DMS114 treated with DMSO at 0.1 percent for 48 hours (cell line): ENCODE data around the gene FHDC1.

Source experiments
- DNase-seq: peaks from one replicate; lab custom pipeline; 2025; ENCODE audit not compliant: unreplicated experiment; lab: John Stamatoyannopoulos, UW

The FHDC1 gene

DNA sequence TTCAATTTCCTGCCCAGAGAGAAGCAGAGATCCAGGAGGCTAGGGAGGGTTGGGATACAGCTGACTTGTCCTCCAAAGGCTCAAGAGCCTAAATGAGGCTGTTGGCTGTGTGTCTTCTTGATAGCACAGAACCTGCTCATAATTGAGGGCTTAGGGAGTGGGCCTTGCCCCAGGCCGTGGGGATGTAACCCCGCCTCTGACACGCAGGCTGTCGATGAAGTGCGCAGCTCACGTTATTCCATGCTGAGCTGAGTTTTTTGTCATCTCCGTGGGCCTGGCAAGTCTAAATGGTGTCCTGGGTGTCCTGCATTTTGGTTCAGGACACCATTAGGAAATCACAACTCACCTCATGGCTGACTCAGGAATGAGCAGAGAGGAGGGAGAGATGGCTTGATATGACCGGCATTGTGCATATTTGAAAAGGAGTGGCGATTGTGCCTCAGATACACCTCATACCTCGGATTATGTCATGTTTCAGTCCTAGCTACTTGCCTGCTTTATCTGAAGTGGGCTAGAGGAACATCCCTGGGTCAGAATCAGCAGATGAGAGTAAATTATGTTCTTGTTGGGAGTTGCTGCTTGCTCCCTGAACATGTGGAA is 43.7 kb downstream of the FHDC1 start:
- DNase-seq: no peak

DNA sequence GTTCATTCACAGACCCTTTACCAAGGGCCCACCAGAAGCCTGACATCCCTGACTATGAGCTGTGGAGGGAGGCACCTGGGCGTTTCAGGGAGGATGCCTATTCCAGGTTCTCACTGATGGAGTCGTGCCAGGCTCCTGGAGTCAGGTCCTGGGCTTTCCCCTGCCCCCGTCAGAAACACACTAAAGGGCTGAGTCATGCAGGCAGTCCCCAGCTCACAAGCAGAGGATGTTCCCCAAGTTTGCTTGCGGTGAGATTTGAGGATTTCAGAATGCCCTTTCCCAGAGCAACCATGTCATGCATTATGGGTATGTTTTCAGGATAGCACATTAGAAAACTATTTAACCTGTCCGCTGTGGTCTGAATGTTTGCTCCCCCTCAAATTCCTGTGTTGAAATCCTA is 45.2 kb downstream of the FHDC1 start:
- no peak for DNase-seq

DNA sequence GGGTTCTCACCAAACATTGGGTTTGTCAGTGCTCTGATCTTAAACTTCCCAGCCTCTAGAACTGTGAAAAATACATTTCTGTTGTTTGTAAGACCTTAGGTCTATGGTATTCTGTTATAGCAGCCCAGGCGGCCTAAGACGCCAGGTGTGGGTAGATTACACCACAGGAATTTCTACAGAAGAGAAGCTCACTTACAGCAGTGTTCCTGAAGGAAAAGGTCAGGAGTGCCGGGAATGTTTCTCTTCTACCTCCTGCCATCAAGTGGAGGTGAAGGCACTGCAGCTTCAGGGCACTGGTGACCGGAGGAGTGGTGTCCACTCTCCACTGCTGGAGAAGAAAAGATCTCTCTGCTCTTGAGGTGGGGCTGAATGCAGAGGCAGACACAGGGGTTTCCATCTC is 45.7 kb downstream of the FHDC1 start:
- DNase-seq: no peak

DNA sequence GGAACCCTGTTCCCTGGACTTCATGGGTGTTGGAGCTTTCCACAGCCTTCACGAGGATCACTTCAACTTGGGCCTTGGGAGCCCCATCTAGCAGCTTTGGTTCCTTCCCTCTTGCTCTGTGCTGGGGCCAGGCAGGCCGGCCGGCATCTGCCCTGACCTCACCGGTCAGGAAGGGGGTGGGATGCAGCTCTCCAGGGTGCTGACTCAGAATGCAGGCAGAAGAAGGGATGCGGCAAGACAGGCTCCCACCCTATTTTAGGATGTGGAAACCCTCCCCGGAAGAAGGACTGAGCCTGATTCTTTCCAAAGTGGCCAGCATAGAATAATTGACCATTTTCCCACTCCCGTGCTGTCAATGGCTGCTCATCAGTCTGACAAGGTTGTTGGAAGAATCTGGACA is 47.1 kb downstream of the FHDC1 start:
- no peak for DNase-seq

DNA sequence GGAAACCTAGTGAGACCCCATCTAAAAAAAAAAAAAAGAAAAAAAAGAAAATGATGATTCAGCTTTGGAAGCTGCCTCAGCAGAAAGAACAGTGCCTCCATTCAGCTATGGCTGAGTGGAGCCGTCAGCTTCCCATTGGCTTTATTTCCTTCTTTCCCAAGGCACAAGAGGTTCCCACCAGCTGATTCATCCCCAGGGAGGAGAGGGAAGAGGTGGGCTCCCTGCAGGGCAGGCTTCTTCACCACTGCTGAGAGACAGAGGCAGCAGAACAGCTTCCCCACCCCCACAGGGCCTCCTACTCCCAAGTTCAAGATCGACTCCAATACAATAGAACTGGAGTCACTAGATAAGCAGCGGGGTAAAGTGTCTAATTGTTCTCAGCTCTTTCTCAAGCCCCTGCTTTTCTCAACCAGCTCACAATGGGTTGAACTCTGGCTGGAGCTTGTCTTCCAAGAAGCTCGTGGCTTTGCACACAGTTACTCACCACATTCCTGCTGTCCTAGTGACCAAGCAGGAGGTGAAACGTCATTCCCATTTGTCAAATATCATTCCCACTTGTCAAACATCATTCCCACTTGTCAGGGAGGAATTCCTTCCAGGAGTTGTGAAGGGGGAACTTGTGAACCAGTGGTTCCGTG is 47.8 kb downstream of the FHDC1 start:
- DNase-seq: no peak

DNA sequence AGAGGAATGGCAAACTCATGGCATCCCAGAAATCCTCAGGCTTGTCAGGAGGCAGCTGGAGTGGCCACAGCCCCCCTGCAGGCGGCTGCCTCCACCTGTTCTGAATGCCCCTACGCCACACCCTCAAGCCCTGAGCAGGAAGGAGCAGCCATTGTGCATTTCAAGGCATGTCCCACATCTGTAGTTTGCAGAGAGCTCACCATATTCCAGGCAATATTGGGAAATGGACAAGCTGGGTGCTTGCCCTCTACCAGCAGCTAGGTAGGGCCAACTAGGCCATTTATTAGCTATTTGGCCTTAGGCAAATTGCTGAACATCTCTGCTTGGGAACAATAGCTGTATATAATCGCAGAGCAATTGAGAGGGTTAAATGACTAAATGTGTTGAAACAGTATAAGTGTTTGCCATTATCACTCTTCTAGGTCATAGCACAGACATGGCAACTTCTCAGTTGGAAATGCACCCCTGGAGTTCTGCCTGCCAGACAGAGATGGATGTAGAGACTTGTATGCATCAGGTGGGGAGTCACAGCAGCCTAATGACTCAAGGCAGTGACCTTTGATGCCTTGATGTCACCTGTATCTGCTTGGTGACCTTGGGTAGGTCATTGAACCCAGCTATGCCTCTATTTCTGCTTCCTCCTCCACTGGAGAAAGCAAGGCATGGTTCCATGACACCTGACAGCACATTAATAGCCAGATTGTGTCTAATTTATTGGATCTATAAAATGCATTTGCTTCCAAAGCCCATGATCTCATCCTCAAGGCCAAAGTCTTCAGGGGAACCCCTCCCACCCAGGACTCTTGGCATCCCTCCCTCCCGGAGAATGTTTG is 52.8 kb downstream of the FHDC1 start:
- no peak for DNase-seq

DNA sequence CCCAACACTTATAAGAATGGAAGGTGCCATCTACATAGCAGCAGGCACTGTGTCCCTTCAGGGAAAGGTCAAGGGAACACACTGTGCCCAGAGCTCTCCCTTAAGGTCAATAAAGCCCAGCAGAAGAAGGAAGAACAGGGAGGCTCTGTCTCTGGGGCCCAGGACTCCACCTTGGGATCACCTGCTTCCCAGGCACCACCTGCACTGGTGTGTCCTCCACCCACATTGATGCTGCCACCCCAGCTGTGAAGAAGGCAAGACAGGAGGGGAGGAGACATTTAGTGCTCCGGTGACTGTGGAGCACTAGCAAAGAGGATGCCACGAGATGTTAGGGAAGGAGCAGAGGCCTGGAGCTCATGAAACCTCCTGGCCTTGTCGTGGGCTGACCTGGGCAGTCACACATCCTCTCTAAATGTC is 53.4 kb downstream of the FHDC1 start:
- DNase-seq: no peak

DNA sequence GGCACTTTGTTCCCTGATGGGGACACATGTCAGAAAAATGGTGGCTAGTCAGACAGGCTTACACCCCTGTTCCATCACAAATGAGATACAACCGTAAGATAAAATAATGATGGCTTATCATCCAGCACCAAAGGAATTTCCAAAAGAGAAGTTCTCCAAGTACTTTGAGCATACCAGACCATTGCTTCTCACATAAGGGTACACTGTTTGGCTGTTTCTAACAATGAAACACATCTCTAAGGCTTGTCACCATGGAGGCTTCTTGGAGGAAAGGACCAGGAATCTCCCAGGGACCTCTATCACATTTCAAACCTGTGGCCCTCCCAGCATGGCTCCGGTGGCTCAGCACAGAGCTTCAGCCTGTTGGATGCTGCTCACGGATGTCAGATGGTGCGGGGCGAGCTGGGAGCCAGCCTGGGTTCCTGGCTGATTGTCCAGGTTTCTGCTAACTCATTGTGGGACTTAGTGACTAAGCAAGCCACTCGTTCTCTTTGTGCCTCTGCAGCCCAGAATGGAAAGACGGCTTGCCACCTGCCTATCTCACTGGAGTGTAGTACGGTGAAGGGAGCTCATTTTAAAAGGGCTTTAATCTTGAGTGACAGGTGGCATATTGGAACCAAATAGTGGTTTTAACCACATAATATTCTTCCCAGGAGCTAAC is 54.5 kb downstream of the FHDC1 start:
- no peak for DNase-seq

DNA sequence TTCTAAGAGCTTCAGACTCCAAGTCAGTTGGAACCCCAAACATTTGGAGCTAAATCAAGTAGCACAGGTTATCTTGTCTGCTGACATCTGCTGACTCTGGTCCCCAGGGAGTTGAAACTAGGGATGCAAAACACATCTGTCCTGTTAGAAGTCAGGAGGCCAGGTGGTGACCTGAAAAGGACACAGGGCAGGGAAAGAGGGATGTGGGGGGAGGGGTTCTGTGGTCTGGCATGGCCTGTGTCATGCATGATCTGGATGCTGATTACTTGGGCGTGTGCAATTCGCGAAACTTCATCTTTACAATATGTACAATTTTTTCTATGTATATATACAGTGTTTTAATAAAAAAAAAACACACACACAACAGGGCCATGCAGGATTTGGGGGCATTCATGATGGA is 55.3 kb downstream of the FHDC1 start:
- no peak for DNase-seq

DNA sequence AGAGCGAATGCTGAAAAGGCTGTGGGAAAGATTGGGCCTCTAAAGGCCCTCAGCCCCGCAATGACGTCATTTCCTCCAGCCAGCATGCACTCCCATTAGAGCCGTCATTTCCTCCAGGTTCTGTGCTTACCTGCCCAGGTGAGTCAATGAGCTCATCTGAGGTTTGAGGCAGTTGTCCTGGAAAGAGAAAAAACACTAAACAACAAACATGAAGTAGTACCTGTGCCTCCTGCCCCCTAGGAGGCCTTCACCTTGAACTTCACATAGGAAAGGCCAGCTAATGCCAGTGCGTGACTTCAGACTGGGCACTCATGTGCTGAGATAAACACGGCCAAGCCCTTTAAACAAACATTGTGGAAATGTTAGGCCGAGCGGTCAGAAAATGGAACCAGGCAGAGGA is 55.9 kb downstream of the FHDC1 start:
- no peak for DNase-seq

DNA sequence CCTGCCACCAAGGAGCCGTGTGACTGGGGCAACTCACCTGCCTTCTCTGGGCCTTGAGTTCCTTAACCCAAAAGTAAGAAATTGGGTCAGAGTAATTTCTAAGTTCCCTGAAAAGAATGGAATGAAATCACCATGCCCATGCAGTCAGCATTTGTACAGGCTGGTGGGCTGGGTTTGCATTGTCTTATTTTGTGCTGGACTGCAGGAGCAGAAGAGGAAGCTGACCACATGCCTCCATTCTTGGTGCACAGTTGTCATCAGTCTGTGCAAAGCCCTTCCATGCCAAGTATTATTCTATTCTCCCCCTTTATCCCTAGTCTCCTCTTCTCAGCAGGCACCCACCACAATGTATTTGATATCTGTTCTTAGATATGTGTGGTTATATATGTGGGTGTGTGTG is 56.3 kb downstream of the FHDC1 start:
- DNase-seq: no peak

DNA sequence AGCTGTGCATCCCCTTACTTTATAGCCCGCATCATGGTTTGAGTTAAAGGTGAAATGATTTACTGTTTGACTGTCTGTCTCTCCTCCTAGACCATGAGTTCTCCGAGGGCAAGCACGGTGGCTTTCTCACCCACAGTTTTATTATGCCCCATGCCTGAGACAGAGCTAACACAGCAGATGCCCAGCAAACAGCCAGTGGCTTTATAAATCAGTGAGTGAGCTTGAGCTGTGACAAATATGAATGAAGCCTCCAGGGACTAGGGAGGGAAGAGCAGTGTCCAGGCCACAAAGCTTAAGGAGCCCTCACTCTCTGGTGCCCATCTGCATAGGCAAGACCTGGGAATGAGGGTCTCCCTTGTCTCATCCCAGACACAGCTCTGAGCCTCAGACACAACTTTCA is 57.9 kb downstream of the FHDC1 start:
- DNase-seq: no peak

DNA sequence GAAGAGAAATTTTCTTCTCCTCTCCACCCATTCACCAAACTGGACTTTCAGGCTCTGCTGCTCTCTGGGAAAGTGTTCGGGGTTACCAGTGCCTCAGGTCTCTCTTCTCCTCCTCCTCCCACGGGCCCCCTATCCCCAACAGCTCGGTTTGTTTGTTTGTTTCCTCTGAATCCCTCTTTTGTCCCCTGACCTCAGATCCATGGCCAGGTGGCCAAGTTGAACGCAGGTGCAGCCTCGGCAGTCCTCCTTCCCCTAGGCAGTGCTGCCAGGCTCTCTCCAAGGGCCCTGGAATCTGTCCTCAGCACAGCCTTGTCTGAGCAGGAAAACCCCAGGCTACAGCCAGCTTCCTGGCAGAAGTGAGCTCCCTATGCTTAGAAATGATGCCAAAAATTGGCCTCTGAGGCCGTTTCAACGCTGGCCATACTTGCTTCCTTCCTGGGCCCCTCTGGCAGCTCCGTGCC is 60.0 kb downstream of the FHDC1 start:
- DNase-seq: no peak

DNA sequence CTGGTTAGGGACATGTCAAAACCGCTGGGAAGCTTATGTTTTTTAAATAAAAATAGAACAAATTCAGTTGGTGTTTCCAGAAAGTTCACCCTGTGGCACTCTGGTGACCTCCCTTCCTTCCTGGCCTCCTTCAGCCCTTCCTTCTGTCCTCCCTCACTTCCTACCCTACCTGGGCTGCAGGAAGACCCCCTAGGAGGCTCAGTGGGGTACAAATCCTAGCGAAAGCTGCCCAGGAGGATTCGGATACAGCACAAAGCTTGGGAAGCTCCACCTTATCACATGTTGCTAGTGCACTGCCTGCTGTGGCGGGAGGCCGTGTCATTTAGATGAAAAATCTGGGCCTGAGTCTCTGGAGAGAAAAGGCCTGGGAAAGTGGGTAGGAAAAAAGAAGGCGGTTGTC is 60.5 kb downstream of the FHDC1 start:
- DNase-seq: no peak

DNA sequence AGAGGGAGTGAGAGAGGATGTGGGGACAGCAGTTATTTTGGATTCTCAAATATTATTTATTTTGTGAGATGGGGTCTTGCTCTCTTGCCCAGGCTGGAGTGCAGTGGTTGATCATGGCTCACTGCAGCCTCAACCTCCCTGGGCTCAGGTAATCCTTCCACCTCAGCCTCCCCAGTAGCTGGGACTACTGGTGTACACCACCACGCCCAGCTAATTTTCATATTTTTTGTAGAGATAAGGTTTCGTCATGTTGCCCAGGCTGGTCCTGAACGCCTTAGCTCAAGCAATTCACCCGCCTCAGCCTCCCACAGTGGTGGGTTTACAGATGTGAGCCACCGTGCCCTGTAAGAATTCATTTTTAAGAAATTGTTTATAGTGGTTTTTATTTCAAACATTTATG is 61.2 kb downstream of the FHDC1 start:
- DNase-seq: no peak

DNA sequence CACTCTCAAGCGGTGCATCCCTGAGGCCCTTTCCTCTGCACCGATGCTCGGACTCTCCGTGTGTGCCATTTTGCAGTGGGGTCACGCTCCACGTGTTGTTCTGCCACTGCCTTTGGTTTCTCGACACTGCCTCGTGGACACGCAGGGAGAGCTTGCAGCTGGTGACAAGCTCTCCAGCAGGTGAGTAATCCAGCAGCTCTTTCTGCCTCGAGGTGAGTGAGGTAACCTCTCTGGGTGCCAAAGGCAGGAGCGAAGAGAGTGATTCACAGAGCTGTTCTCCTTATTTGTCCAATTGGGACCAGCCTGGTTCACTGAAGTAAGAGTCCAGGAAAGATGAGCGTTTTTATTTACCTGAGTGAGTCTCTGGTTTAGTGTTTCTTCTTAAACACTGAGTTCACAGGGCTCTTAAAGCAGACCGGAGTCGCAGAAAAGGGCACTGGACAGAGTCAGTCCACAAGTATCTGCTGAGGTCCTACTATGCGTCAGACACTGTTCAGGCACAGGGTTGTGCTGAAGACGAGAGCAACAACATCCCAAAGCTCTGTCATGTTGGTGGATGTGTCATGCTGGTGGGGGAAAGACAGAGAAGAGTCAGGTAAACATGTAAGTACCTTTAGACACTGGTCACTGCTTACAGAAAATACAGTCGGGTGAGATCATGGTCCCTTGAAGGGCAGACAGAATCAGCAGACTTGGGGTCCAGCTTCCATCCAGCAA is 61.8 kb downstream of the FHDC1 start:
- no peak for DNase-seq

DNA sequence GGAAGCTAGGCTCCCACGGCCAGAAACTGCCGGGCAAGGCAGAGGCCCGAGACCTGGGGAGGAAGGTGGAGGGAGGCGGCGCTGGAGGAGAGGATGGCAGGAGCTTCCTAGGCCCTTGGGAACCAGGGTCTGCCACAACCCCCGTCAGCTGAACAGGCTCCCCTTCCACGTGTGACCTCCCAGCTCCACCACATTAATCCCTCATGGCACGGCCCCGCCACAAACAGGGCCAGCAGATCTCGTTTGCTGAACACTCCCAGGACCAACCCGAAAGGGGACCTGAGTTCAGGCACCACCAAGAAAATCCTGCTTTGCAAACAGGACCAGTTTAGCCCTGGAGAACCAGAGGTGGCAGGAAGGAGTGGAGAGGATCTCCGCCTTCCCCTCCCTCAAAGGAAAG is 62.7 kb downstream of the FHDC1 start:
- DNase-seq: no peak

DNA sequence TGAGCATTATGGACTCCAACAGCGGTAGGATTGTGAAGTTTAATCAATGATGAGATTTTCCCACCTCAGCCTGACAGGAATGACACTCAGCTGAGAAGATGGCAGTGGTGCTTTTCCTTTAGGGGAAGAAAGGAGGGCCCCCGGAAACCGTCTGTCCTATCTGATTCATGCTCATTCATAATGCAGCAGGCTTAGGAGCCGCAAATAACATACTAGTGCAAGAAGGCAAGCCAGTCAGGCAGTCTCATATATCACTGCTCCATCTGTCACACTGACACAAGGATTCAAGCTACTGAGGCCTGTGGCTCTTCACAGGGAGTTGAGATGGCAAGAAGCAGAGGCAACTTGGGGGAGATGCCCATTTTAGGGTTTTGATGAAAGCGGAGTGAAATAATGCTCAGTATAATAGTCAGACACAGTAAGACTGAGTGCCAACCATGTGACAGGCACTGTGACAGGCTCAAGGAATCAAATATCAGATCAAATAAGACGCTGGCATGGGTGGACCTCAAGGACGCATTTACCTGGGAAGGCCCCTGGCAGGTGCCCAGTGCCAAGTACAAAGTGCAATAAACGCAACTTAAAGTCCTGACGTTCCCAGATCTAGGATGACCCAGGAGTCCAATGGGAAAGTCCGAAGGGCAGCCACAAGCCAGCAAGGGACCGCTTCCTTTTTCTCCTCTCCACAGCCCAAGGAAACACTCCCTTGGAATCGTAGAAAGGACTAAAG is 63.4 kb downstream of the FHDC1 start:
- DNase-seq: no peak

DNA sequence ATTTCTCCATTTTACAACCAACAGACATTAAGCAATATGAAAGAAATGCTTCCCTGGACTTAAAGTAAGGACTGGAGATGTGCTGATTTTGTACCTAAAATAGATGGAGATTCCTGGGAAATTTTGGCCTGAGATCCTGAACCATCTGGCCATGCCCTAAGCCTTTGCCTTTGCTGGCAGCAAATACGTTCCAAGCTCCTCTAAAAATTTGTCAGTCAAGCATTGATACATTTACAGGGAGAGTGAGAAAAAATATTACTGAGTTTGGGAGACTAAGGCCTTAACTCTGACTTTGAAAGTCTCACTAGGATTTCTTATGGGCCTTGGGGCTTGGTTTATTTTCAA is 63.9 kb downstream of the FHDC1 start:
- DNase-seq: no peak

DNA sequence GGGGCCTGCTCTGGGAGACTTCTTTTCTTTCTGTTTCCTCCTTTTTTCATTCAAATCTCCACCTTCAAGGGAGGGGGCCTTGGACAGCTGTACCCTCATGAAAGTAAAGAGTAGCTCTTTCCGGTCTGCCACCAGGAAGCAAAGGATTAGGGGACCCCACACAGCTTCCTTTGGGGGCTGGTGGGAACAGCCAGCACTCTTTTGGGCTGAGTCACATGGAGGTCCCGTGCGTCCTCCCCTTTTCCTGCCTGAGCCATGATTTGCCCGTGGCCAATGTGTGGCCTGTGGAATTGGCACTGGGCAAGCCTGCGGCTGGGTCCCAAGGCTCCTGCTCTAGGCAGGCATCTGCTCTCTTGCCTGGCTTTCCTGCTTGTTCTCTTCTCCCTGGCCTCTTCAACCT is 65.5 kb downstream of the FHDC1 start:
- DNase-seq: no peak

DNA sequence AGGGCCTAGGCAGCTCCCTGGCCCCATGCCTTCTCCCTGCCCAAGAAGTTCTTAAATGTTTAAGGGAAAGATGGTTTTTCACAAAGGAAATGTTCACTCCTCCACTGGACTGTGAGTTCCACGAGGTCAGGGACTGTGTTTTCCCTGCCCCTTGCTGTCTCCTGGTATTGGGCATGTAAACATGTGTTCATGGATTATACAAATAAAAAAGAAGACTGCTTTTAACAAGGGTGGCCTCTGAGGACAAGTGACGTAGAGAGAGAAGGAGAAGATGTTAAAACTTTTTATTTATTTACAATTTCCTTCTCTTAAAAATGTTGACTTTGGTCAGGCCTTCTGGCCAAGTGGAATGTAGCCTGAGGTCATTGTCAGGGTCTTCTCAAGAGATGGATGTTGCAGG is 66.0 kb downstream of the FHDC1 start:
- no peak for DNase-seq
